ENCODE results near the gene TRIM62.
"Not testable (repeated sequence)": the region's sequence is repeated elsewhere in the genome, so short reads cannot be mapped to it uniquely, and the experiment has no call there.

GRCh38 chr1:33136041-33136440 lies 45.8 kb downstream of the TRIM62 start:
- TF ChIP-seq, protein P1, sequence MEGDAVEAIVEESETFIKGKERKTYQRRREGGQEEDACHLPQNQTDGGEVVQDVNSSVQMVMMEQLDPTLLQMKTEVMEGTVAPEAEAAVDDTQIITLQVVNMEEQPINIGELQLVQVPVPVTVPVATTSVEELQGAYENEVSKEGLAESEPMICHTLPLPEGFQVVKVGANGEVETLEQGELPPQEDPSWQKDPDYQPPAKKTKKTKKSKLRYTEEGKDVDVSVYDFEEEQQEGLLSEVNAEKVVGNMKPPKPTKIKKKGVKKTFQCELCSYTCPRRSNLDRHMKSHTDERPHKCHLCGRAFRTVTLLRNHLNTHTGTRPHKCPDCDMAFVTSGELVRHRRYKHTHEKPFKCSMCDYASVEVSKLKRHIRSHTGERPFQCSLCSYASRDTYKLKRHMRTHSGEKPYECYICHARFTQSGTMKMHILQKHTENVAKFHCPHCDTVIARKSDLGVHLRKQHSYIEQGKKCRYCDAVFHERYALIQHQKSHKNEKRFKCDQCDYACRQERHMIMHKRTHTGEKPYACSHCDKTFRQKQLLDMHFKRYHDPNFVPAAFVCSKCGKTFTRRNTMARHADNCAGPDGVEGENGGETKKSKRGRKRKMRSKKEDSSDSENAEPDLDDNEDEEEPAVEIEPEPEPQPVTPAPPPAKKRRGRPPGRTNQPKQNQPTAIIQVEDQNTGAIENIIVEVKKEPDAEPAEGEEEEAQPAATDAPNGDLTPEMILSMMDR (IDR thresholded peaks at IDR 0.05; ENCODE audit: low read length), result not testable (repeated sequence)
- not testable (repeated sequence) for TF ChIP-seq EZH2 (optimal IDR thresholded peaks at IDR 0.05; ENCODE audit: low read depth, low read length)
